Fibroblast of skin of scalp (primary cell): ENCODE results near the gene MYRFL.
A peak's percentile ranks its signal among the peaks of the same experiment; 100 is the strongest.

Experiments used
- DNase-seq: peaks from one replicate; pipeline ENCODE4 v3.0.0-alpha.2; 2013

Gene MYRFL

DNA sequence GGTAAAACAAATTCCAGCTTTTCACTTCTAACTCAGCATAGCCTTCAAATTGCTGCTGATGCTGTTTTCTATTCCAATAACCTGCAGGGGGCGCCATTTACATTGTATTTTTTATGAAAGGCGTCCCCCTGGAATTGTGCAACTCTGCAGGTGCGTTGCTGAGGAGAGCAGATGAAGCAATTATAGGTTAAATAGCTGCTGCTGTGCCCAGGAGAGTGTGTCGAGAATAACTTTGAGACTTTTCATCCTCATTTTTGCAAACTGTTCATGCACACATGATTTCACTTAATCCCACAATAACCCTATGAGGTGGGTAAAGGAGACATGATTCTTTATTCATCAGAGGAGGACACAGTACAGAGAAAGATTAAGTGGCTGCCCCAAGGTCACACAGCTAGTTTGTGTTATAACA, 75.7 kb downstream of the MYRFL start:
- peak; percentile 75 for DNase-seq

DNA sequence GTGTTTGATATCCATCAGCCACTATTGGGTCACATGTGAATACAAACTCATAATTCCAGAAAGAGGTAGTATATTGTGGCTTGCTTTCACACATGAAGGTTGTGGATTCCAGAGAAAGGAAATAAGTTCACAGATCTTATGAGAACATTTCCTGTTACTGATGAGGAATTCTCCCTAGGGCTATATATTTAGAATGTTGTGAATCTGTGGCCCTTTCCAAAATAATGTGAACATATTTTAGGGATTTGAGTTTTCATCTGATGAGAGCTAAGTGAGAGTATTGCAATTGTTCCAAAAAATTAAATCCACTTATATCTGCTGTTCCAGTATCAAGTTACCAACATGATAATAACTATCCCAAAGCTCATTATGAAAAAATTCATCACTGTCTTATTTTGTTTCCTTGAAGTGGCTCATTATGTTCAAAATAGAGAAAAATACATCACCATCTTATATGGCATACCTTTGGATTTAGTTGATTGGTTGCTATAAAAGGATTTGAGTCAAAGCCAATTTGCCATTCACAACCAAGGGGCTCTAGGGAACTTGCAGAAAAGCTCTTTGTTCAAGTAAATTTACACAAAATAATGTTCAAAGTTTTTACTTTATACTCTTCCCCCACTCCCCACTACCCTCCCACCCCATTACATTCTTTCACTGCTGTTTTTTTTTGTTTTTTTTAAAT, 76.3 kb downstream of the MYRFL start:
- peak; percentile 68 for DNase-seq

- DNase-seq = no peak
Measured at GRCh38 chr12:69903548-69903947, 78.5 kb downstream of the MYRFL start.

GRCh38 chr12:69904777-69905176, 79.8 kb downstream of the MYRFL start:
- peak; percentile 95 for DNase-seq

- no peak for DNase-seq
Measured at GRCh38 chr12:69905801-69906200, 80.8 kb downstream of the MYRFL start.

DNA sequence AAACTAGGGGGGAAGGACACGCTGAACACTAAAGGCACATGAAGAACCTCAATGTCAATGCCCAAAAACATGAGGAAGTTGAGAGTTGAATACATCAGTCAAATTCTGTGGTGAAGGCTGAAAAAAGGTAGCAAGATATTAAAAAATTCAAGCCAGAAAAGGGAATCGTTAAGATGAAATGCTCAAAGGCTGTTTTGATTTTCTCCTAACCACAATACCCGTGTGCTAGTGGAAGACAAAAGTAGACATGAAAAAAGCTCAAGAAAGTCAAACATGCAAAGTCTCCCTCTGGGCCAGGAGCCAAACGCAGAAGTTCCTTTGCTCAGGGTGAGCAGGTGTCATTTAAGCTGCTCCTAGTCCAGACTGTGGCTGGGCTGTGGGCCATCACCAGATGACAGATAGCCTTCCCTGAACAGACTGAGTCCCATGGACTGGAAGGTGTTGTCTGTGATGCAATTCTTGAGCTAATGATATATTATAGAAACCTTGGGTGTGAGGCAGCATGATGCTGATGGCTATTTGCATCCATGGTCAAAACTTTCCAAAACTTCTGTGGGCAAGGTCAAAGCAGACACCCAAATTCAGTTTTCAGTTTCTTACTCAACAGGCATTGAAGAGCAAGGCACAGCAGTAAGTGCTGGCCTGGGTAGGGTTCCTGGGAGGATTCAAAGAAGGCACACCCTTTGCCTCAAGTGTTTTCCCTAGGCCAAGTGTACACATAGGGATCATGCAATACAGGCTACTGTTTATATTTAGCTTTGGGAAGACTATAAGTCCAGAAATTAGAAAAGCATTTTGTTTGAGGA, 81.6 kb downstream of the MYRFL start:
- no peak for DNase-seq

- no peak for DNase-seq
Measured at GRCh38 chr12:69908203-69908602, 83.2 kb downstream of the MYRFL start.

DNA sequence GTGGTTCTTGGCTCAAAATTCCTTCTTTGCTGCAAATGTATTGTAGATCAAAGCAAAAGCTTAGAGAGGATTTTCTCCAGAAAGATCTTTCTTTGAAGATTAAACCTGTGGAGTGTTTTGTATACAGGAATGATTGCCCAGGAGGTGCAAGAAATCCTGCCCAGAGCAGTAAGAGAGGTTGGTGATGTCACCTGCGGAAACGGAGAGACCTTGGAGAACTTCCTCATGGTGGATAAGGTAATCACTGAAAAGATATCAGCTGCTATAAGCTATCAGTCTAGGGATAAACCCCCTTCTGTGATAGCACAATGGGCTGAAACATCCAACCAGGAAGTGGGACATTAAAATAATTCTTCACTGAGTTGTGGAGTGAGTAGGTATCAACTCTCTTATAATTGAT, 85.7 kb downstream of the MYRFL start:
- no peak for DNase-seq

- no peak for DNase-seq
Measured at GRCh38 chr12:69913526-69913925, 88.5 kb downstream of the MYRFL start.

GRCh38 chr12:69915964-69916363, 90.9 kb downstream of the MYRFL start:
- DNase-seq = no peak

GRCh38 chr12:69916544-69917235, 91.7 kb downstream of the MYRFL start:
- peak; percentile 28 for DNase-seq

DNA sequence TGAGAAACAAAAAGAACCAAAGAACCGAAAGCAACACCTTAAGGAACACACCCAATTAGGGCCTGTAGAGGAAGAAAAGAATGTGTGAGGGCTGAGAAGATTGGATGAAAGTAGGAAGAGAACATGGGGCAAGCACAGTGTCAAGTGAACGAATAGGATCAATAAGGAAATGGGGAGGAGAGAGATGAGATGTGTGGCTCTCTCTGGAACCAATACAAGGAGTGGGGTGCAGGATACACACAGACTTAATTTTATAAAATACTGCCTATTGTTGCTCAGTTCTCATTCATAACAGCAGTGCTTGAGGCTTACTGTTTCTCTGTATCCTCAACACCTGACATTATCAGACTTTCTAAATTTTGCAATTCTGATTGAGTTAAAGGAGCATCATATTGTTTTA, 93.3 kb downstream of the MYRFL start:
- DNase-seq = no peak

- DNase-seq = no peak
Measured at GRCh38 chr12:69919495-69919894, 94.5 kb downstream of the MYRFL start.

- DNase-seq = no peak
Measured at GRCh38 chr12:69921831-69922230, 96.8 kb downstream of the MYRFL start.

DNA sequence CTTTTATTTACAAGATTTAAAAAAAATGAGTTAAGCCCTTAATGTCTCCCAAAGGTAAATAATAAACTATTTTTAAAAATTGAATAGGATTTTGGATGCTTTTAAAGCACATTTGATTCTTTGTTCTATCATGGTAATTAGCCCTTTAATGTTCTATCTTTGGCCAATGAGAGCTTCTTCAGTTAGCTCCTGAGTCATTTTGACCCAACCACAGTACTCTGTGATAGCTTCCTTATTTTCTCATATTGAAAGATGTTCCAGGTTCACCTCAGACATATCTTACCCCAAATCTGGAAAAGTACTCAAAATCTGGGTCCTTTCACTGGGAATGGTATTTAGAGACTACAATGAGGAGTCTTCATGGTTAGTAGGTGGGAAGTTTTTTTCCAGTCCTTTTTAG, 98.0 kb downstream of the MYRFL start:
- no peak for DNase-seq

- no peak for DNase-seq
Measured at GRCh38 chr12:69925291-69925690, 100.3 kb downstream of the MYRFL start.

GRCh38 chr12:69927164-69927563, 102.1 kb downstream of the MYRFL start:
- DNase-seq = no peak

DNA sequence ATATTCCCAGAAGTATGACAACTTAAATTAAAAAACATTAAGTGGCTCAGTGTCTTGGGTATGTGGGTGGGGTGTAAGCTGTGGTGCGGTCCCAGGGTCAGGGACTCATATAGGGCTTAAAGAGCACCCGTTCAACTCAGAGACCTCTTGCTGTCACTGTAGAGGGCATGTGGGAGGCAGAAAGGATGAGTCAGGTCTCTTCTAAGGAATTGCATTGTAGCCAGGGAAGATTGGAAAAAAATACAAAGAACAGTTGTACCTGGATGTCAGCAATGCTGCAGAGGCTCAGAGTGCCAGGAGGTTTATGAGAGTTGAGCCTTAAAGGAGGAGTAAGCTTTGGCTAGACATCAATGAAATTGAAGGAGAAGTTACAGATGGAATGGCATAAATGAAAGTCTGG, 104.1 kb downstream of the MYRFL start:
- no peak for DNase-seq

DNA sequence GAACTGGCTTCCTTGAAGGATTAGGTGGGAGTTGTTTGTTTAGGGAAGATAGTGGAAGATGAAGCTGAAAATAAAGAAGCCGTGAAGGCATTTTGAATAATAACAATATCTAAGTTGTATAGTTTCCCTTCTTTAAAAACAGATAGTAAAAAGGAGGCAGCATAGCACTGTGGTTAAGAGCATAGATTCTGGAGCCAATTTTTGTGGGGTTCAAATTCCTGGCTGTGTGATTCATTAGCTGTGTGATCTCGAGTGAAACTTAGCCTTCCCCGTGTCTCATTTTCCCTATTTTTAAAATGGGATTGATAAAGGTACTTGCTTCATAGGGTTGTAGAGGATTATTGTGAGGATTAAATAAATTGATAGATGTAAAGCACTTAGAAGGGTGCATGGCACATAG, 104.5 kb downstream of the MYRFL start:
- DNase-seq = peak; percentile 33

GRCh38 chr12:69931569-69931968, 106.5 kb downstream of the MYRFL start:
- DNase-seq = no peak

DNA sequence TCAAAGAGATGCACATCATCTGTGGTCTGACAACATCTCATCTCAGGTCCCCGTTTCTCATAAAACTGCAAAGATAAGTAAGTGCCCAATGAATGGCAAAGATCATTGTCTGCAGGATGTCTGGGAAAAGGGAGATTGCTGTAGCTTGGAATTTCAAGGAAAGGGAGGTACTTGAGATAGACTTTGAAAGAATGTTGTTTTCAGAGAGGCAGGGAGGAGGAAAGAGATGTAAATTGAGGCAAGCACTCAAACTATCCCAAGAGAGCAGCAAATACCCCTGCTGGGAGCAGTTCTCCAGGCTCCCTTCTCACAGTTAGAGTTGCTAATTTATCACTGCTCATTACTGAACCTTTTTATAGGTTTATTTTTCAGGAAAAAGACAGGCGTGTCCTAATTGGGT, 107.1 kb downstream of the MYRFL start:
- DNase-seq = no peak

GRCh38 chr12:69932676-69933552, 107.9 kb downstream of the MYRFL start:
- no peak for DNase-seq

DNA sequence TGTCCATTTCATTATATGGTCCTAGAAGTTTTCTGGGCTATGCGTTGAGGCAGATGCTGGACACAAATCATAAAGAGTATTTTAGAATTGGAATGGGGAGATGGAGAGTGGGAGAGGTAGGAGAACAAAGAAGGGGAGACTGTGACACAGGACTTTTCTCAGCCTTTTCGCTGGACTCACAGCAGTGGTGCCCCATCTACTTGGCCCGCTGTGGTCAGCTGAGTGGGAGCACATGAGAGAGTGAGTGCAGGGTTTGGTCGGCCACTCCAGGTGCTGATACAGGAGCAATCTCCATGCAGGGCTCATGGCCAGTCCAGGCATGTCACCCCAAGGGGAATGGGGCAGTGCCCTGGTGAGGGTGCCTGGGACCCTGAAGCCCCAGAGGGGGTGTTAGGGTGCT, 109.0 kb downstream of the MYRFL start:
- no peak for DNase-seq
